ENCODE measurements around the gene C5. TPM values are rescaled to one million over a fixed set of nuclear protein-coding genes. Genes with fewer than 3 reads are reported as not detected.

Gene C5
- total and polyA plus RNA-seq, 9 of the 15 experiments (the other 6 are each of a cell fraction or from before 2014, with no cell fraction given) = 0.08 to 0.91 (median 0.42) TPM

DNA sequence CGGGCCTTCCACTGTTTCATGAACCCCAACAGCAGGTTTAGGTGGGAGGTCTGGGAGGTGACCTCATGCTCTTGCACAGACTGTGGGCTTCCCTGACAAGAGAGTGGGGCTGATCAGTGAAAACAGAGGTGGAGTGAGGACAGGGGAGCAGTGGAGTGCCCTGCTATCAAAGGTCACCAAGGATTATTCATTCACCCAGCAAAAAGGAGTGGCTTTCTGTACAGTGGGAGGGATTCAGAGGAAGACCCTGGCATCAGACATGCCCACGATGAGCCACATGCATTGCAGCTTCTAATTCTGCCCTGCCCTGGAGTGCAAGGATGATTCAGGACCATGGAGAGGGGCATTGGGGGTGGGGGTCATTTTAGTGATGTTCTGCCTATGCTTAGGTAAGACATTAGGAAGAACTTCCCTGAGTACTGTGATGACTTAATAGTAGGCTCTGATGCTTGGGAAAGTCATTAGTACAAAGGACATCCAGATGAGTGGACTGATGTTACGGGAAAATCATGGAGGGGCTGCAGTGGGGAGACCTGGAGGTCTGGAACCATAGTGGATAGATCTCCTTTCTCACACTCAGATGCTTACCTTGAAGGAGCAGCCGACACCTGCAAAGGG, 136.3 kb downstream of the C5 start (continued):
- TF ChIP-seq, protein P1, sequence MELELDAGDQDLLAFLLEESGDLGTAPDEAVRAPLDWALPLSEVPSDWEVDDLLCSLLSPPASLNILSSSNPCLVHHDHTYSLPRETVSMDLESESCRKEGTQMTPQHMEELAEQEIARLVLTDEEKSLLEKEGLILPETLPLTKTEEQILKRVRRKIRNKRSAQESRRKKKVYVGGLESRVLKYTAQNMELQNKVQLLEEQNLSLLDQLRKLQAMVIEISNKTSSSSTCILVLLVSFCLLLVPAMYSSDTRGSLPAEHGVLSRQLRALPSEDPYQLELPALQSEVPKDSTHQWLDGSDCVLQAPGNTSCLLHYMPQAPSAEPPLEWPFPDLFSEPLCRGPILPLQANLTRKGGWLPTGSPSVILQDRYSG (tag; conservative IDR thresholded peaks at IDR 0.05; ENCODE audit: low read depth) = peak; percentile 77
- TF ChIP-seq HLTF (IDR thresholded peaks at IDR 0.05) = no peak
- TF ChIP-seq, protein P2, sequence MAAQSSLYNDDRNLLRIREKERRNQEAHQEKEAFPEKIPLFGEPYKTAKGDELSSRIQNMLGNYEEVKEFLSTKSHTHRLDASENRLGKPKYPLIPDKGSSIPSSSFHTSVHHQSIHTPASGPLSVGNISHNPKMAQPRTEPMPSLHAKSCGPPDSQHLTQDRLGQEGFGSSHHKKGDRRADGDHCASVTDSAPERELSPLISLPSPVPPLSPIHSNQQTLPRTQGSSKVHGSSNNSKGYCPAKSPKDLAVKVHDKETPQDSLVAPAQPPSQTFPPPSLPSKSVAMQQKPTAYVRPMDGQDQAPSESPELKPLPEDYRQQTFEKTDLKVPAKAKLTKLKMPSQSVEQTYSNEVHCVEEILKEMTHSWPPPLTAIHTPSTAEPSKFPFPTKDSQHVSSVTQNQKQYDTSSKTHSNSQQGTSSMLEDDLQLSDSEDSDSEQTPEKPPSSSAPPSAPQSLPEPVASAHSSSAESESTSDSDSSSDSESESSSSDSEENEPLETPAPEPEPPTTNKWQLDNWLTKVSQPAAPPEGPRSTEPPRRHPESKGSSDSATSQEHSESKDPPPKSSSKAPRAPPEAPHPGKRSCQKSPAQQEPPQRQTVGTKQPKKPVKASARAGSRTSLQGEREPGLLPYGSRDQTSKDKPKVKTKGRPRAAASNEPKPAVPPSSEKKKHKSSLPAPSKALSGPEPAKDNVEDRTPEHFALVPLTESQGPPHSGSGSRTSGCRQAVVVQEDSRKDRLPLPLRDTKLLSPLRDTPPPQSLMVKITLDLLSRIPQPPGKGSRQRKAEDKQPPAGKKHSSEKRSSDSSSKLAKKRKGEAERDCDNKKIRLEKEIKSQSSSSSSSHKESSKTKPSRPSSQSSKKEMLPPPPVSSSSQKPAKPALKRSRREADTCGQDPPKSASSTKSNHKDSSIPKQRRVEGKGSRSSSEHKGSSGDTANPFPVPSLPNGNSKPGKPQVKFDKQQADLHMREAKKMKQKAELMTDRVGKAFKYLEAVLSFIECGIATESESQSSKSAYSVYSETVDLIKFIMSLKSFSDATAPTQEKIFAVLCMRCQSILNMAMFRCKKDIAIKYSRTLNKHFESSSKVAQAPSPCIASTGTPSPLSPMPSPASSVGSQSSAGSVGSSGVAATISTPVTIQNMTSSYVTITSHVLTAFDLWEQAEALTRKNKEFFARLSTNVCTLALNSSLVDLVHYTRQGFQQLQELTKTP (IDR thresholded peaks at IDR 0.05; ENCODE audit: low read depth in 1 of 2, partially characterized antibody in 2 of 2) = peak in 1 of 2 experiments; percentile 96
- 0 out of 2 replicates have a peak, but pooled peaks have one; percentile 62 for TF ChIP-seq PTTG1 (tag; IDR thresholded peaks at IDR 0.05; ENCODE audit: low read depth)
- TF ChIP-seq HCFC1 (IDR thresholded peaks at IDR 0.05; ENCODE audit: low read depth, low read length) = 0 out of 2 replicates have a peak, but pooled peaks have one; percentile 43
- TF ChIP-seq, protein P3, sequence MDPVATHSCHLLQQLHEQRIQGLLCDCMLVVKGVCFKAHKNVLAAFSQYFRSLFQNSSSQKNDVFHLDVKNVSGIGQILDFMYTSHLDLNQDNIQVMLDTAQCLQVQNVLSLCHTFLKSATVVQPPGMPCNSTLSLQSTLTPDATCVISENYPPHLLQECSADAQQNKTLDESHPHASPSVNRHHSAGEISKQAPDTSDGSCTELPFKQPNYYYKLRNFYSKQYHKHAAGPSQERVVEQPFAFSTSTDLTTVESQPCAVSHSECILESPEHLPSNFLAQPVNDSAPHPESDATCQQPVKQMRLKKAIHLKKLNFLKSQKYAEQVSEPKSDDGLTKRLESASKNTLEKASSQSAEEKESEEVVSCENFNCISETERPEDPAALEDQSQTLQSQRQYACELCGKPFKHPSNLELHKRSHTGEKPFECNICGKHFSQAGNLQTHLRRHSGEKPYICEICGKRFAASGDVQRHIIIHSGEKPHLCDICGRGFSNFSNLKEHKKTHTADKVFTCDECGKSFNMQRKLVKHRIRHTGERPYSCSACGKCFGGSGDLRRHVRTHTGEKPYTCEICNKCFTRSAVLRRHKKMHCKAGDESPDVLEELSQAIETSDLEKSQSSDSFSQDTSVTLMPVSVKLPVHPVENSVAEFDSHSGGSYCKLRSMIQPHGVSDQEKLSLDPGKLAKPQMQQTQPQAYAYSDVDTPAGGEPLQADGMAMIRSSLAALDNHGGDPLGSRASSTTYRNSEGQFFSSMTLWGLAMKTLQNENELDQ (CRISPR knock-in tag; IDR thresholded peaks at IDR 0.05; ENCODE audit: borderline replicate concordance) = no peak
- TF ChIP-seq EHMT2 (IDR thresholded peaks at IDR 0.05) = peak; percentile 100
- 0 out of 2 replicates have a peak, but pooled peaks have one; percentile 45 for TF ChIP-seq MEF2D (tag; conservative IDR thresholded peaks at IDR 0.05; ENCODE audit: low read depth)
- TF ChIP-seq, protein P4, sequence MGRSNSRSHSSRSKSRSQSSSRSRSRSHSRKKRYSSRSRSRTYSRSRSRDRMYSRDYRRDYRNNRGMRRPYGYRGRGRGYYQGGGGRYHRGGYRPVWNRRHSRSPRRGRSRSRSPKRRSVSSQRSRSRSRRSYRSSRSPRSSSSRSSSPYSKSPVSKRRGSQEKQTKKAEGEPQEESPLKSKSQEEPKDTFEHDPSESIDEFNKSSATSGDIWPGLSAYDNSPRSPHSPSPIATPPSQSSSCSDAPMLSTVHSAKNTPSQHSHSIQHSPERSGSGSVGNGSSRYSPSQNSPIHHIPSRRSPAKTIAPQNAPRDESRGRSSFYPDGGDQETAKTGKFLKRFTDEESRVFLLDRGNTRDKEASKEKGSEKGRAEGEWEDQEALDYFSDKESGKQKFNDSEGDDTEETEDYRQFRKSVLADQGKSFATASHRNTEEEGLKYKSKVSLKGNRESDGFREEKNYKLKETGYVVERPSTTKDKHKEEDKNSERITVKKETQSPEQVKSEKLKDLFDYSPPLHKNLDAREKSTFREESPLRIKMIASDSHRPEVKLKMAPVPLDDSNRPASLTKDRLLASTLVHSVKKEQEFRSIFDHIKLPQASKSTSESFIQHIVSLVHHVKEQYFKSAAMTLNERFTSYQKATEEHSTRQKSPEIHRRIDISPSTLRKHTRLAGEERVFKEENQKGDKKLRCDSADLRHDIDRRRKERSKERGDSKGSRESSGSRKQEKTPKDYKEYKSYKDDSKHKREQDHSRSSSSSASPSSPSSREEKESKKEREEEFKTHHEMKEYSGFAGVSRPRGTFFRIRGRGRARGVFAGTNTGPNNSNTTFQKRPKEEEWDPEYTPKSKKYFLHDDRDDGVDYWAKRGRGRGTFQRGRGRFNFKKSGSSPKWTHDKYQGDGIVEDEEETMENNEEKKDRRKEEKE (IDR thresholded peaks at IDR 0.05; ENCODE audit: borderline replicate concordance in 1 of 2, control insufficient read depth in 1 of 2, low read depth in 2 of 2, low read length in 1 of 2) = no peak
- TF ChIP-seq, protein P5, sequence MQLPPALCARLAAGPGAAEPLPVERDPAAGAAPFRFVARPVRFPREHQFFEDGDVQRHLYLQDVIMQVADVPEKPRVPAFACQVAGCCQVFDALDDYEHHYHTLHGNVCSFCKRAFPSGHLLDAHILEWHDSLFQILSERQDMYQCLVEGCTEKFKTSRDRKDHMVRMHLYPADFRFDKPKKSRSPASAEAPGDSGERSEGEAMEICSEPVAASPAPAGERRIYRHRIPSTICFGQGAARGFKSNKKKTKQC (CRISPR knock-in tag; IDR thresholded peaks at IDR 0.05) = 0 out of 2 replicates have a peak, but pooled peaks have one; percentile 42
- TF ChIP-seq ZNF175 (CRISPR knock-in tag; IDR thresholded peaks at IDR 0.05; ENCODE audit: low read depth) = peak; percentile 69; the same call in 1 of the 2 replicates
- peak; percentile 31; the same call in 1 of the 2 replicates for TF ChIP-seq ZNF324 (CRISPR knock-in tag; IDR thresholded peaks at IDR 0.05)
- peak; percentile 73; the same call in 1 of the 2 replicates for TF ChIP-seq SMAD3 (CRISPR knock-in tag; conservative IDR thresholded peaks at IDR 0.05)
- peak; percentile 65 for TF ChIP-seq NCOA1 (IDR thresholded peaks at IDR 0.05; ENCODE audit: low read depth)
- no peak for TF ChIP-seq ARID1B (IDR thresholded peaks at IDR 0.05)
- TF ChIP-seq KDM1A (IDR thresholded peaks at IDR 0.05) = peak in 1 of 2 experiments; percentile 8; a peak in 1 of 4 replicates
